Neural cell (in vitro differentiated cells): ENCODE data around the gene NRL. TPM values are rescaled to one million over a fixed set of nuclear protein-coding genes. Genes with fewer than 3 reads are reported as not detected.

Source experiments
- H2AFZ ChIP-seq: fragments of 200-600, 300-800 bp; sonication (generic), shearing (Covaris generic); 2 replicates; pipeline ENCODE4 v1.6.0; 2014; ENCODE audit warnings: low read depth, mild to moderate bottlenecking, antibody characterized with exemption, low read length, moderate library complexity
- H3F3A ChIP-seq: fragments of 200-600 bp; shearing (Covaris generic); 2 replicates; pipeline ENCODE4 v1.6.1; 2016; ENCODE audit warnings: mild to moderate bottlenecking, moderate library complexity, mixed read lengths, antibody characterized with exemption, low read length; ENCODE audit not compliant: insufficient read depth, poor library complexity, severe bottlenecking
- H3K27ac ChIP-seq: fragments of 200-600, 300-800 bp; sonication (generic), shearing (Covaris generic); 2 replicates; pipeline ENCODE4 v1.5.1; 2014; ENCODE audit warnings: mild to moderate bottlenecking, low read length, moderate library complexity
- H3K27me3 ChIP-seq: fragments of 300-800, 200-600 bp; sonication (generic), shearing (Covaris generic); 2 replicates; pipeline ENCODE4 v1.6.0; 2014; ENCODE audit warnings: mild to moderate bottlenecking, low read depth, low read length, moderate library complexity; ENCODE audit not compliant: insufficient read depth
- H3K36me3 ChIP-seq: fragments of 300-800, 200-600 bp; sonication (generic), shearing (Covaris generic); 2 replicates; pipeline ENCODE4 v1.5.1; 2014; ENCODE audit warnings: mild to moderate bottlenecking, antibody characterized with exemption, low read length, moderate library complexity; ENCODE audit not compliant: insufficient read depth
- H3K4me2 ChIP-seq: fragments of 300-800, 200-600 bp; sonication (generic), shearing (Covaris generic); 2 replicates; pipeline ENCODE4 v1.6.0; 2014; ENCODE audit warnings: mild to moderate bottlenecking, low read length
- H3K4me3 ChIP-seq: fragments of 300-800, 200-600 bp; sonication (generic), shearing (Covaris generic); 2 replicates; pipeline ENCODE4 v1.5.1; 2014; ENCODE audit warnings: mild to moderate bottlenecking, low read length, moderate library complexity
- H3K79me2 ChIP-seq: fragments of 200-600 bp; shearing (Covaris generic); replicated peaks from 2 replicates; pipeline ENCODE4 v1.6.0; 2014; ENCODE audit warnings: mild to moderate bottlenecking, low read length, moderate library complexity; ENCODE audit not compliant: insufficient read depth
- H3K9ac ChIP-seq: fragments of 300-800, 200-600 bp; sonication (generic), shearing (Covaris generic); 2 replicates; pipeline ENCODE4 v1.6.1; 2016; ENCODE audit warnings: mild to moderate bottlenecking, low read length, mixed read lengths
- H3K9me2 ChIP-seq: fragments of 200-600 bp; shearing (Covaris generic); 2 replicates; pipeline ENCODE4 v1.6.1; 2016; ENCODE audit warnings: mild to moderate bottlenecking, low read length, mixed read lengths; ENCODE audit not compliant: insufficient read depth
- H3K9me3 ChIP-seq: fragments of 200-600, 300-800 bp; sonication (generic), shearing (Covaris generic); 2 replicates; pipeline ENCODE4 v1.6.1; 2016; ENCODE audit warnings: mild to moderate bottlenecking, mixed run types, low read length, moderate library complexity, mixed read lengths
- H4K20me1 ChIP-seq: fragments of 200-600 bp; shearing (Covaris generic); 2 replicates; pipeline ENCODE4 v1.6.1; 2016; ENCODE audit warnings: mild to moderate bottlenecking, mixed run types; ENCODE audit not compliant: insufficient read depth
- CTCF ChIP-seq: fragments of 450-650 bp; IDR thresholded peaks from 2 replicates; pipeline ENCODE4 v1.5.1; 2014; ENCODE audit warnings: antibody characterized with exemption, mild to moderate bottlenecking, moderate library complexity; ENCODE audit not compliant: poor library complexity, severe bottlenecking
- EP300 ChIP-seq: fragments of 450-650 bp; conservative IDR thresholded peaks from 2 replicates; pipeline ENCODE4 v1.6.1; 2014; ENCODE audit warnings: antibody characterized with exemption, mild to moderate bottlenecking, moderate library complexity; ENCODE audit not compliant: poor library complexity, severe bottlenecking
- EZH2 ChIP-seq: fragments of 200-600, 300-800 bp; shearing (Covaris generic), sonication (generic); IDR thresholded peaks from 2 replicates; pipeline ENCODE4 v1.6.1; 2014; ENCODE audit warnings: antibody characterized with exemption, low read length, borderline replicate concordance, mild to moderate bottlenecking; ENCODE audit not compliant: insufficient read depth, poor library complexity, severe bottlenecking
- MXI1 ChIP-seq: fragments of 450-650 bp; conservative IDR thresholded peaks from 2 replicates; pipeline ENCODE4 v1.6.1; 2014; ENCODE audit warnings: antibody characterized with exemption, mild to moderate bottlenecking; ENCODE audit not compliant: poor library complexity, severe bottlenecking
- POLR2AphosphoS5 ChIP-seq: IDR thresholded peaks from 2 replicates; pipeline ENCODE4 v1.6.1; 2012
- RAD21 ChIP-seq: fragments of 450-650 bp; conservative IDR thresholded peaks from 2 replicates; pipeline ENCODE4 v1.6.1; 2014; ENCODE audit warnings: antibody characterized with exemption, mild to moderate bottlenecking, moderate library complexity
- SMC3 ChIP-seq: fragments of 450-650 bp; conservative IDR thresholded peaks from 2 replicates; pipeline ENCODE4 v1.6.1; 2014; ENCODE audit warnings: antibody characterized with exemption, mild to moderate bottlenecking, moderate library complexity; ENCODE audit not compliant: poor library complexity
- TAF1 ChIP-seq: IDR thresholded peaks from 2 replicates; pipeline ENCODE4 v1.6.1; 2012; ENCODE audit warnings: low read depth
- polyA plus RNA-seq: library from polyadenylated mRNA; depleted of rRNA; stranded (reverse); fragments of >200 nt; gene quantifications from 2 replicates; pipeline ENCODE4 v1.2.3, GENCODE V29; 2014
- TF ChIP-seq, protein P1 (sequence below): IDR thresholded peaks from 2 replicates; pipeline ENCODE4 v1.6.1; 2012; ENCODE audit warnings: borderline replicate concordance

Gene NRL
- polyA plus RNA-seq, 1 donor from 2014 or later = 9.5 TPM

DNA sequence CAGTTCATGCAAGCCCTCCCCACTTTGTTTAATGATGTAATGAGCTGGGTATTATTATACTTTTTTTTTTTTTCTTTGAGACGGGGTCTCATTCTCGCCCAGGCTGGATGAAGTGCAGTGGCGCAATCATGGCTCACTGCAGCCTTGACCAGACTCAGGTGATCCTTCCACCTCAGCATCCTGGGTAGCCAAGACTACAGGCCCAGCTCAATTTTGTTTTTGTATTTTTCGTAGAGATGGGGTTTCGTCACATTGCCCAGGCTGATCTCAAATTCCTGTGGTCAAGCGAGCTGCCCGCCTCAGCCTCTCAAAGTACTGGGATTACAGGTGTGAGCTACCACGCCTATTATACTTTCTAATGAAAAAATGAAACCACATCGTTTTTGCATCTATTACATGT, 4.7 kb downstream of the NRL start:
- TF ChIP-seq CTCF = no peak
- TF ChIP-seq EZH2 = no peak
- TF ChIP-seq TAF1 = no peak
- TF ChIP-seq POLR2AphosphoS5 = no peak
- TF ChIP-seq EP300 = no peak
- TF ChIP-seq, protein P1, sequence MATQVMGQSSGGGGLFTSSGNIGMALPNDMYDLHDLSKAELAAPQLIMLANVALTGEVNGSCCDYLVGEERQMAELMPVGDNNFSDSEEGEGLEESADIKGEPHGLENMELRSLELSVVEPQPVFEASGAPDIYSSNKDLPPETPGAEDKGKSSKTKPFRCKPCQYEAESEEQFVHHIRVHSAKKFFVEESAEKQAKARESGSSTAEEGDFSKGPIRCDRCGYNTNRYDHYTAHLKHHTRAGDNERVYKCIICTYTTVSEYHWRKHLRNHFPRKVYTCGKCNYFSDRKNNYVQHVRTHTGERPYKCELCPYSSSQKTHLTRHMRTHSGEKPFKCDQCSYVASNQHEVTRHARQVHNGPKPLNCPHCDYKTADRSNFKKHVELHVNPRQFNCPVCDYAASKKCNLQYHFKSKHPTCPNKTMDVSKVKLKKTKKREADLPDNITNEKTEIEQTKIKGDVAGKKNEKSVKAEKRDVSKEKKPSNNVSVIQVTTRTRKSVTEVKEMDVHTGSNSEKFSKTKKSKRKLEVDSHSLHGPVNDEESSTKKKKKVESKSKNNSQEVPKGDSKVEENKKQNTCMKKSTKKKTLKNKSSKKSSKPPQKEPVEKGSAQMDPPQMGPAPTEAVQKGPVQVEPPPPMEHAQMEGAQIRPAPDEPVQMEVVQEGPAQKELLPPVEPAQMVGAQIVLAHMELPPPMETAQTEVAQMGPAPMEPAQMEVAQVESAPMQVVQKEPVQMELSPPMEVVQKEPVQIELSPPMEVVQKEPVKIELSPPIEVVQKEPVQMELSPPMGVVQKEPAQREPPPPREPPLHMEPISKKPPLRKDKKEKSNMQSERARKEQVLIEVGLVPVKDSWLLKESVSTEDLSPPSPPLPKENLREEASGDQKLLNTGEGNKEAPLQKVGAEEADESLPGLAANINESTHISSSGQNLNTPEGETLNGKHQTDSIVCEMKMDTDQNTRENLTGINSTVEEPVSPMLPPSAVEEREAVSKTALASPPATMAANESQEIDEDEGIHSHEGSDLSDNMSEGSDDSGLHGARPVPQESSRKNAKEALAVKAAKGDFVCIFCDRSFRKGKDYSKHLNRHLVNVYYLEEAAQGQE = no peak
- no peak for TF ChIP-seq RAD21
- TF ChIP-seq MXI1 = no peak
- TF ChIP-seq SMC3 = no peak
- Histone ChIP-seq H3F3A (no peaks in the 10 kb centered on the region), H3K79me2 (no peaks in the 10 kb centered on the region), H3K4me3 (no peak overlapping the region), H2AFZ (no peak overlapping the region), H3K9me3 (no peaks in the 10 kb centered on the region), H3K4me2 (no peak overlapping the region), H3K36me3 (no peaks in the 10 kb centered on the region), H3K9me2 (no peaks in the 10 kb centered on the region), H3K27me3 (no peaks in the 10 kb centered on the region), H3K9ac (no peak overlapping the region), H3K27ac (no peak overlapping the region), H4K20me1 (no peaks in the 10 kb centered on the region)

GRCh38 chr14:24108336-24108874, 6.3 kb downstream of the NRL start:
- Histone ChIP-seq H3K9me3 (no peaks in the 10 kb centered on the region), H3K9me2 (no peaks in the 10 kb centered on the region), H3K27me3 (no peaks in the 10 kb centered on the region), H3K4me3 (no peak overlapping the region), H3K9ac (no peak overlapping the region), H3K27ac (no peak overlapping the region), H4K20me1 (no peaks in the 10 kb centered on the region), H2AFZ (no peak overlapping the region), H3K4me2 (no peak overlapping the region), H3K36me3 (no peaks in the 10 kb centered on the region), H3F3A (no peaks in the 10 kb centered on the region), H3K79me2 (no peaks in the 10 kb centered on the region)
- TF ChIP-seq POLR2AphosphoS5 = no peak
